Lower leg skin (tissue), 4 donors: ENCODE data around the gene IL1RAPL1. TPM values are rescaled to one million over a fixed set of nuclear protein-coding genes. Genes with fewer than 3 reads are reported as not detected.

Experiments
- DNase-seq, 2 donors: peaks; one replicate each; pipeline ENCODE4 v3.0.0-alpha.2; 2019; ENCODE audit warnings: low spot score in 2 of 2
- H3K4me3 ChIP-seq: fragments of 200-600 bp; sonication (generic); 2 replicates; pipeline ENCODE4 v1.5.1; 2017; ENCODE audit warnings: mild to moderate bottlenecking, low read depth; ENCODE audit not compliant: poor library complexity, severe bottlenecking
- CTCF ChIP-seq, 3 donors: fragments of 450-650 bp; IDR thresholded peaks; one replicate each; pipeline ENCODE4 v1.5.1; 2016; ENCODE audit warnings: antibody characterized with exemption in 3 of 3, mild to moderate bottlenecking in 3 of 3, moderate library complexity in 2 of 3
- POLR2A ChIP-seq, 2 donors: fragments of 450-650 bp; IDR thresholded peaks; one replicate each; pipeline ENCODE4 v1.6.1; 2016 to 2017; ENCODE audit warnings: antibody characterized with exemption in 2 of 2, mild to moderate bottlenecking in 1 of 2, moderate library complexity in 1 of 2
- WGBS, 2 donors: methylation state at CpG; one replicate each; pipeline ENCODE4 v1.1.5; 2018; 5-methylcytosine and 5-hydroxymethylcytosine counted together
- intact Hi-C: fragments of 100-400 bp; cut with DNase I; formaldehyde crosslinking; loops from one replicate; pipeline ENCODE4 v1.15.0; 2023; ENCODE audit warnings: low total_unique reads
- total RNA-seq, 4 donors: library from RNA; depleted of rRNA; stranded (reverse); fragments of >200 nt; gene quantifications; one replicate each; pipeline ENCODE4 v1.1.0, GENCODE V29; 2016

Gene IL1RAPL1
- total RNA-seq, 4 donors from 2014 or later, result 0.07 to 1.8 (median 0.10) TPM; not detected in 1

- no peak for TF ChIP-seq POLR2A (IDR thresholded peaks at IDR 0.05)
- TF ChIP-seq CTCF (IDR thresholded peaks at IDR 0.05), result no peak
- intact Hi-C loops, result no loop called here
- H3K4me3 ChIP-seq, result no peak overlapping the region
- 73 to 79% methylated on average over 3 of the region's 3 CpGs for WGBS, 2 donors
- no peak for DNase-seq
These were observed 456.5 kb downstream of the IL1RAPL1 start for GRCh38 chrX:29043746-29044145.

- WGBS, 2 donors, result 54 to 56% methylated on average over 7 of the region's 7 CpGs
- H3K4me3 ChIP-seq, result no peak overlapping the region
- intact Hi-C loops, result no loop called here
- TF ChIP-seq POLR2A (IDR thresholded peaks at IDR 0.05) (no peak), CTCF (IDR thresholded peaks at IDR 0.05) (no peak)
- no peak for DNase-seq
These were observed 457.4 kb downstream of the IL1RAPL1 start for GRCh38 chrX:29044423-29045184.

GRCh38 chrX:29065477-29065876 is 478.2 kb downstream of the IL1RAPL1 start:
- DNase-seq, result no peak
- no peak overlapping the region for H3K4me3 ChIP-seq
- TF ChIP-seq POLR2A (IDR thresholded peaks at IDR 0.05) (no peak), CTCF (IDR thresholded peaks at IDR 0.05) (no peak)
- intact Hi-C loops, result no loop called here
- WGBS, 2 donors, result 86 to 92% methylated on average over 2 of the region's 2 CpGs

GRCh38 chrX:29066516-29066915 is 479.3 kb downstream of the IL1RAPL1 start:
- TF ChIP-seq POLR2A (IDR thresholded peaks at IDR 0.05), result no peak
- TF ChIP-seq CTCF (IDR thresholded peaks at IDR 0.05), result no peak
- H3K4me3 ChIP-seq, result no peak overlapping the region
- WGBS, 2 donors, result 38 to 50% methylated on average over 1 of the region's 1 CpG
- DNase-seq, result no peak
- intact Hi-C loops, result no loop called here

GRCh38 chrX:29067351-29067750 is 480.1 kb downstream of the IL1RAPL1 start:
- intact Hi-C loops, result no loop called here
- no peak overlapping the region for H3K4me3 ChIP-seq
- DNase-seq, result no peak
- 58 to 78% methylated on average over 4 of the region's 4 CpGs for WGBS, 2 donors
- TF ChIP-seq POLR2A (IDR thresholded peaks at IDR 0.05) (no peak), CTCF (IDR thresholded peaks at IDR 0.05) (no peak)
